Measurements from ENCODE around the gene MAP3K13.
"Not testable (repeated sequence)": the region's sequence is repeated elsewhere in the genome, so short reads cannot be mapped to it uniquely, and the experiment has no call there.

The MAP3K13 gene

GRCh38 chr3:185469542-185469941 is 106.6 kb downstream of the MAP3K13 start:
- Histone ChIP-seq H3K79me2 (ENCODE audit: insufficient read depth, low read length) (no peaks in the 10 kb centered on the region), H3K4me3 (ENCODE audit: insufficient read depth, low read length, poor library complexity, severe bottlenecking) (no peak overlapping the region), H2AFZ (ENCODE audit: low read depth, low read length, severe bottlenecking) (no peak overlapping the region), H3K27me3 (ENCODE audit: low read length) (no peaks in the 10 kb centered on the region), H3K27ac (ENCODE audit: low read depth, low read length) (no peak overlapping the region), H4K20me1 (ENCODE audit: low read depth, low read length) (no peaks in the 10 kb centered on the region), H3F3A (ENCODE audit: insufficient read depth) (no peaks in the 10 kb centered on the region), H3K9me2 (replicated peaks; ENCODE audit: insufficient read depth, low read length) (no peaks in the 10 kb centered on the region), H3K9ac (ENCODE audit: low read length) (no peak overlapping the region), H3K9me3 (ENCODE audit: insufficient read depth, low read length) (no peaks in the 10 kb centered on the region), H3K4me2 (ENCODE audit: low read depth, low read length, poor library complexity, severe bottlenecking) (no peak overlapping the region), H3K36me3 (ENCODE audit: low read length) (no peaks in the 10 kb centered on the region)
- no peak for TF ChIP-seq CTCF (IDR thresholded peaks at IDR 0.05; ENCODE audit: insufficient read depth, low read length, poor library complexity, severe bottlenecking)
- no peak for TF ChIP-seq EZH2phosphoT487 (conservative IDR thresholded peaks at IDR 0.05; ENCODE audit: low read length)

GRCh38 chr3:185470323-185470722 is 107.4 kb downstream of the MAP3K13 start:
- H3F3A ChIP-seq (ENCODE audit: insufficient read depth), result no peaks in the 10 kb centered on the region
- no peaks in the 10 kb centered on the region for H3K9me2 ChIP-seq (replicated peaks; ENCODE audit: insufficient read depth, low read length)
- H2AFZ ChIP-seq (ENCODE audit: low read depth, low read length, severe bottlenecking), result no peak overlapping the region
- H3K79me2 ChIP-seq (ENCODE audit: insufficient read depth, low read length), result no peaks in the 10 kb centered on the region
- no peak overlapping the region for H3K27ac ChIP-seq (ENCODE audit: low read depth, low read length)
- no peaks in the 10 kb centered on the region for H4K20me1 ChIP-seq (ENCODE audit: low read depth, low read length)
- H3K4me3 ChIP-seq (ENCODE audit: insufficient read depth, low read length, poor library complexity, severe bottlenecking), result no peak overlapping the region
- H3K9ac ChIP-seq (ENCODE audit: low read length), result no peak overlapping the region
- H3K4me2 ChIP-seq (ENCODE audit: low read depth, low read length, poor library complexity, severe bottlenecking), result no peak overlapping the region
- no peak for TF ChIP-seq CTCF (IDR thresholded peaks at IDR 0.05; ENCODE audit: insufficient read depth, low read length, poor library complexity, severe bottlenecking)
- TF ChIP-seq EZH2phosphoT487 (conservative IDR thresholded peaks at IDR 0.05; ENCODE audit: low read length), result no peak
- H3K9me3 ChIP-seq (ENCODE audit: insufficient read depth, low read length), result no peaks in the 10 kb centered on the region
- no peaks in the 10 kb centered on the region for H3K36me3 ChIP-seq (ENCODE audit: low read length)
- no peaks in the 10 kb centered on the region for H3K27me3 ChIP-seq (ENCODE audit: low read length)

DNA sequence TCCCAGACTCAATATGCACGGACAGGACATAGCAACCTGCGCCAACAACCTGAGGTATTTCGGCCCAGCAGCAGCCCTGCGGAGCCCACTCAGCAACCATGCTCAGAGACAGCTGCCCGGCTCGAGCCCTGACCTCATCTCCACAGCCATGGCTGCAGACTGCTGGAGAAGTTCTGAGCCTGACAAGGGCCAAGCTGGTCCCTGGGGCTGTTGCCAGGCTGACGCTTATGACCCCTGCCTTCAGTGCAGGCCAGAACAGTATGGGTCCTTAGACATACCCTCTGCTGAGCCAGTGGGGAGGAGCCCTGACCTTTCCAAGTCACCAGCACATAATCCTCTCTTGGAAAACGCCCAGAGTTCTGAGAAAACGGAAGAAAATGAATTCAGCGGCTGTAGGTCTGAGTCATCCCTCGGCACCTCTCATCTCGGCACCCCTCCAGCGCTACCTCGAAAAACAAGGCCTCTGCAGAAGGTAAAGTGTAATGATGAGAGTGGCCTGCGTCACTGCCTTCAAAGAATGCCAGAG is 110.4 kb downstream of the MAP3K13 start:
- no peak overlapping the region for H3K4me2 ChIP-seq (ENCODE audit: low read depth, low read length, poor library complexity, severe bottlenecking)

DNA sequence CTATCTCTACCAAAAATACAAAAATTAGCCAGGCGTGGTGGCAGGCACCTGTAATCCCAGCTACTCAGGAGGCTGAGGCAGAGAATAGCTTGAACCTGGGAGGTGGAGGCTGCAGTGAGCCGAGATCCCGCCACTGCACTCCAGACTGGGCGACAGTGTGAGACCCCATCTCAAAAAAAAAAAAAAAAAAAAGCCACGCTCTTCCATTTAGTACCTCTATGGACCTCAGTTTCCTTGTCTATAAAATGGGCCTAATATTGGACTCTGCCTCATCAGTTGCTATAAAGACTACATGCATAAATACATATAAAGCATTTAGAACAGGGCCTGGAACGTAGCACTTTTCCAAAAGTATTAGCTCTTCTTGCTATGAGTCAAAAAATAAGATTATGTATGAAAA is 112.0 kb downstream of the MAP3K13 start:
- not testable (repeated sequence) for H2AFZ ChIP-seq (ENCODE audit: low read depth, low read length, severe bottlenecking); H3K36me3 ChIP-seq (ENCODE audit: low read length); H3K4me3 ChIP-seq (ENCODE audit: insufficient read depth, low read length, poor library complexity, severe bottlenecking); H3K9me3 ChIP-seq (ENCODE audit: insufficient read depth, low read length); H3K79me2 ChIP-seq (ENCODE audit: insufficient read depth, low read length); H3F3A ChIP-seq (ENCODE audit: insufficient read depth); H3K9me2 ChIP-seq (replicated peaks; ENCODE audit: insufficient read depth, low read length); H4K20me1 ChIP-seq (ENCODE audit: low read depth, low read length); H3K9ac ChIP-seq (ENCODE audit: low read length); H3K4me2 ChIP-seq (ENCODE audit: low read depth, low read length, poor library complexity, severe bottlenecking); H3K27me3 ChIP-seq (ENCODE audit: low read length); H3K27ac ChIP-seq (ENCODE audit: low read depth, low read length)

More for the DNA sequence above, 110.4 kb downstream of the MAP3K13 start:
- Histone ChIP-seq H3K4me3 (ENCODE audit: insufficient read depth, low read length, poor library complexity, severe bottlenecking) (no peak overlapping the region), H3K9ac (ENCODE audit: low read length) (no peak overlapping the region), H3K9me3 (ENCODE audit: insufficient read depth, low read length) (no peaks in the 10 kb centered on the region), H3K79me2 (ENCODE audit: insufficient read depth, low read length) (no peaks in the 10 kb centered on the region), H3K27me3 (ENCODE audit: low read length) (no peaks in the 10 kb centered on the region), H3K27ac (ENCODE audit: low read depth, low read length) (no peak overlapping the region), H2AFZ (ENCODE audit: low read depth, low read length, severe bottlenecking) (no peak overlapping the region), H3K9me2 (replicated peaks; ENCODE audit: insufficient read depth, low read length) (no peaks in the 10 kb centered on the region), H3F3A (ENCODE audit: insufficient read depth) (no peaks in the 10 kb centered on the region), H4K20me1 (ENCODE audit: low read depth, low read length) (no peaks in the 10 kb centered on the region), H3K36me3 (ENCODE audit: low read length) (no peaks in the 10 kb centered on the region)
- TF ChIP-seq EZH2phosphoT487 (conservative IDR thresholded peaks at IDR 0.05; ENCODE audit: low read length) (no peak), CTCF (IDR thresholded peaks at IDR 0.05; ENCODE audit: insufficient read depth, low read length, poor library complexity, severe bottlenecking) (no peak)
